ENCODE results near the gene MTFMT.
"Not testable (repeated sequence)": the region's sequence is repeated elsewhere in the genome, so short reads cannot be mapped to it uniquely, and the experiment has no call there.

Gene MTFMT

DNA sequence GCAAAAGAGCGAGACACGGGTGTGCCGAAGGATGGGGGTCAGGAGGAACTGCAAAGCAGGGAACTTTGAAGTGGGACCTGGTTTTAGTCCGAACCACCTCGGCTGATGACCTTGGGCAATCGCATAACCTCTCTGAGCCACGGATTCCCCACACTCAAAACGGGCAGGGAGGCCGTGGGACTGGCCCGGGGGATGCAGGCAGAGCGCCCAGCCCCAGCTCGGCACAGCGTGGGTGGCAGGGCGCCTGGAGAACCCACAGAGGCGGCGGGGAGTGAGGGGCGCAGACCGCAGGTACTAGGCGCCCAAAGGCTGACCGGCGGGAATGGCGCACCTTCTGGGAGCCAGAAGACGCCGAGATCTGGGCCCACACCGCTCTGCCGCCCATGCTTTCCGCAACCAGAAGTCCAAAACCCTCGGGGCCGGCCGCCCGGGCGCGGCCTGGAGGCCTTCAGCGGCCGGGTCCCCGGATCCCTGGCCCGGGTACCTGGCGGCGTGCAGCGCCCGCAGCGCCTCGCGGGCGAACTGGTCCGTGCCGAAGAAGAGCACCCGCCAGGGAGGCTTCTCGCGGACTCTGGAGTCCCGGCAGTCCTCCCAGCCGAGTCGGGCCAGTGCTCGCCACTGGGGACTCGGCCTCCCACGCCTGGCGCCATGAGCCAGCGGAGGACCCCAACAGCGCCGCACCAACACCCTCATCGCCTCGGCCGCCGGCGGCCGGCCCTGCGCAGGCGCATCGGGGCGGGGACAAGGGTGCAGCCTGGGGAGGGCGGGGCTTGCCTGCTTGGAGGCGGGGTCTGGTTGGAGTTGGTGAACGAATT is at the start of gene MTFMT:
MTFMT (minus strand) TSS at position 719 of the 815 bp plus-strand sequence; CDS start at position 693, 26 bp downstream.
- peak; percentile 93 for DNase-seq

DNA sequence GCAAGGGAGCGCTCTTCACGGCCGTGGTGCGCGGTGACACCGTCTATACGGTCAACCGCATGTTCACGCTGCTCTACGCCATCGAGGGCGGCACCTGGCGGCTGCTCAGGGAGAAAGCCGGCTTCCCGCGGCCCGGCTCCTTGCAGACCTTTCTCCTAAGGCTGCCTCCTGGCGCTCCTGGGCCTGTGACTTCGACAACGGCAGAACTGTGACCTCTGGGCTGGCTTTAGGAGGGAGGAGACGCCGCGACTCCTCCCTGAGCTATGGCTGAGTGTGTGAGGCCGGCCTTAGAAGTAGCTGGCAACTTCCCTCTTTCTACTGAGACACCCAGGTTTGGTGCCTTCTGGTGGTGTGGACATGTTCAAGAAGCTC is 48.5 kb upstream of the MTFMT start:
- peak; percentile 42 for DNase-seq

DNA sequence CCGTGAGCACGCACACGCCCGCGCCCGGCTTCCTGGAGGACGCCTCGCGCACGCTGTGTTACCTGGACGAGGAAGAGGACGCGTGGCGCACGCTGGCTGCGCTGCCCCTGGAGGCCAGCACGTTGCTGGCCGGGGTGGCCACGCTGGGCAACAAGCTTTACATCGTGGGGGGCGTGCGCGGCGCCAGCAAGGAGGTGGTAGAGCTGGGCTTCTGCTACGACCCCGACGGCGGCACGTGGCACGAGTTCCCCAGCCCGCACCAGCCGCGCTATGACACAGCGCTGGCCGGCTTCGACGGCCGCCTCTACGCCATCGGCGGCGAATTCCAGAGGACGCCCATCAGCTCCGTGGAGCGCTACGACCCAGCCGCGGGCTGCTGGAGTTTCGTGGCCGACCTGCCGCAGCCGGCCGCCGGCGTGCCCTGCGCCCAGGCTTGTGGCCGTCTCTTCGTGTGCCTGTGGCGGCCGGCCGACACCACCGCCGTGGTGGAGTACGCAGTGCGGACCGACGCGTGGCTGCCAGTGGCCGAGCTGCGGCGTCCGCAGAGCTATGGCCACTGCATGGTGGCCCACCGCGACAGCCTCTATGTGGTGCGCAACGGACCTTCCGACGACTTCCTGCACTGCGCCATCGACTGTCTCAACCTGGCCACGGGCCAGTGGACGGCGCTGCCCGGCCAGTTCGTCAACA is 48.0 kb upstream of the MTFMT start:
- DNase-seq, result no peak

DNA sequence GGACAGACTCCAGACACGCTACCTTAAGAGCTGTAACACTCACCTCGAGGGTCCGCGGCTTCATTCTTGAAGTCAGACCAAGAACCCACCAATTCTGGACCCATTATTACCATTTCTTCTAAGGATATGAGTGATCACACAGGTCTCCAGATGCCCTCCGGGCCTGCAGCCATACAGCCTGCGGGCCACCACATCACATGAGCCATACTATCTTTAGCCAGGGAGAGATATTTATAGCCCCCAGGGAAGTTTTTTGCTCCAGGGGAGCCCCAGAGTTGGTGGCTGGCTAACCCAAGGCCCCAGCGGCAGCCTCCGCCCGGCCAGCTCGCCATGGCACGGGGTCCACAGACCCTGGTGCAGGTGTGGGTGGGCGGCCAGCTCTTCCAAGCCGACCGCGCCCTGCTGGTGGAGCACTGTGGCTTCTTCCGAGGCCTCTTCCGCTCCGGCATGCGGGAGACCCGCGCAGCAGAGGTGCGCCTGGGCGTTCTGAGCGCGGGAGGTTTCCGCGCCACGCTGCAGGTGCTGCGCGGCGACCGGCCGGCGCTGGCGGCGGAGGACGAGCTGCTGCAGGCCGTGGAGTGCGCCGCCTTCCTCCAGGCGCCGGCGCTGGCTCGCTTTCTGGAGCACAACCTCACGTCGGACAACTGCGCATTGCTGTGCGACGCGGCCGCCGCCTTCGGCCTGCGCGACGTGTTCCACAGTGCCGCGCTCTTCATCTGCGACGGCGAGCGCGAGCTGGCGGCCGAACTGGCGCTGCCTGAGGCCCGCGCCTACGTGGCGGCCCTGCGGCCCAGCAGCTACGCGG is 47.2 kb upstream of the MTFMT start, which contains the start of gene KBTBD13:
KBTBD13 (plus strand) TSS at position 261 of the 805 bp plus-strand sequence; CDS start at position 331, 70 bp downstream.
- DNase-seq, result no peak

DNA sequence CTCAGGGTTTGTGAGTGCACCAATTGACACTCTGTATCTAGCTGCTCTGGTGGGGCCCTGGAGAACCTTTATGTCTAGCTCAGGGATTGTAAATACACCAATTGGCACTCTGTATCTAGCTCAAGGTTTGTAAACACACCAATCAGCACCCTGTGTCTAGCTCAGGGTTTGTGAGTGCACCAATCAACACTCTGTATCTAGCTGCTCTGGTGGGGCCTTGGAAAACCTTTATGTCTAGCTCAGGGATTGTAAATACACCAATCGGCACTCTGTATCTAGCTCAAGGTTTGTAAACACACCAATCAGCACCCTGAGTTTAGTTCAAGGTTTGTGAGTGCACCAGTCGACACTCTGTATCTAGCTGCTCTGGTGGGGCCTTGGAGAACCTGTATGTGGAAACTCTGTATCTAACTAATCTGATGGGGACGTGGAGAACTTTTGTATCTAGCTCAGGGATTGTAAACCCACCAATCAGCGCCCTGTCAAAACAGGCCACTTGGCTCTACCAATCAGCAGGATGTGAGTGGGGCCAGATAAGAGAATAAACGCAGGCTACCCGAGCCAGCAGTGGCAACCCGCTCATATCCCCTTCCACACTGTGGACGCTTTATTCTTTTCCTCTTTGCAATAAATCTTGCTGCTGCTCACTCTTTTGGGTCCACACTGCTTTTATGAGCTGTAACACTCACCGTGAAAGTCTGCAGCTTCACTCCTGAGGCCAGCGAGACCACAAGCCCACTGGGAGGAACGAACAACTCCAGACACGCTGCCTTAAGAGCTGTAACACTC is 46.4 kb upstream of the MTFMT start:
- not testable (repeated sequence) for DNase-seq

DNA sequence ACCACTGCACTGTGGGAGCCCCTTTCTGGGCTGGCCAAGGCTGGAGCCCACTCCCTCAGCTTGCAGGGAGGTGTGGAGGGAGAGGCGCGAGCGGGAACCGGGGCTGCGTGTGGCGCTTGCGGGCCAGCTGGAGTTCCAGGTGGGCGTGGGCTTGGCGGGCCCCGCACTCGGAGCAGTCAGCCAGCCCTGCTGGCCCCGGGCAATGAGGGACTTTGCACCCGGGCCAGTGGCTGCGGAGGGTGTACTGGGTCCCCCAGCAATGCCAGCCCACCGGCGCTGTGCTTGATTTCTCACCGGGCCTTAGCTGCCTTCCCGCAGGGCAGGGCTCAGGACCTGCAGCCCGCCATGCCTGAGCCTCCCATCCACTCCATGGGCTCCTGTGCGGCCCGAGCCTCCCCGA is 45.5 kb upstream of the MTFMT start:
- not testable (repeated sequence) for DNase-seq

DNA sequence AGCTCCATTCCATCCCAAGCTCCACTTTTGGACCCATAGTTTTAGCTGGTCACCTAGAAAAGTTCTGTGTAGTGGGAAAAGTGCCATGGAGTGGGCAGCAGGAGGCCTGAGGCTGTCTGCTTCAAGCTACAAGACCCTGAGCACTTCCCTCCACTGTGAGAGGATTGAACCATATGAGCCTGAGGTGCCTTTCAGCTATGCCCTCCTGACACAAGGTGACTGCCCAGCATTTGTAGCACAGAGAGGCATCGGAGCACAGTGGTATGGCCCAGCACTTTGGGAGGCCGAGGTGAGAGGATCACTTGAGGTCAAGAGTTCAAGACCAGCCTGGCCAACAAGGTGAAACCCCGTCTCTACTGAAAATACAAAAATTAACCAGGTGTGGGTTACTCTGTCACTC is 43.2 kb upstream of the MTFMT start:
- no peak for DNase-seq

DNA sequence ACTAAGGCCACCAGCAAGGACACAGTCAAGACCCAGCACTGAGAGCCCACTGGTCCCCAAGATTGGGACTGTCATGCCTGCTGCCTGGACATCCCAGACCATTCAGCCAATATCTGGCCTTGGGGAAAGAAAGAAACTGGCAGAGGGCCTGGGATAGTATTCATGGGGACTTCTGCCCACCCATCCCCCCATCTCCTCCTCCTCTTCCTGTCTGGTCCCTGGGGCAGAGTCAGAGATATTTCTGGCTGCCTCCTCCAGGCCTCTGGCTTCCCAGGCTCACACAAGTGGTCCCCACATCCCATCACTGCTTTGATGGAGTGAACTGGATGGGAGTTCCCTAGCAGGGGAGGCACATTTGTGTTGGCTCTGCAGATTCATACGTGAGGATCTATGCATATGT is 42.6 kb upstream of the MTFMT start:
- DNase-seq, result no peak

DNA sequence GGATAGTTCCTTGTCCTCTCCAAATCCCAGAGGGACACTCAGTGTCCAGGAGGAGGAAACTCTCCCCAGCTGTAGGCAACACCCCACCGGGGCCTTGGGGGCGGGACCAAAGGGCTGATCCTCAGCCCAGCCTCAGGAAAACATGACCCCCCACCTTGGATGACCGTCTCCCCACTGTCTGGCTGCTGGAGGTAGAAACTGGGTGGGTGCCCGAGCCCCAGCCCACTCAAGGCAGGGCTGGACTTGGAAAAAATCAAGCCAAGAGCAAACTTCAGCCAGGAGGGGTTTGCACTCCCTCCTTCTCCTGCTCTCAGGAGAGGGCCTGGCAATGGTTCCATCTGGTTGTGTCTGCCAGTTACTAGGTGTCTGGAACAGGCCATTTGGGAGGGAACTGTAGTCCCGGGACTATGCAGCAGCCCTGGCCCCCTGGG is 42.0 kb upstream of the MTFMT start:
- no peak for DNase-seq

DNA sequence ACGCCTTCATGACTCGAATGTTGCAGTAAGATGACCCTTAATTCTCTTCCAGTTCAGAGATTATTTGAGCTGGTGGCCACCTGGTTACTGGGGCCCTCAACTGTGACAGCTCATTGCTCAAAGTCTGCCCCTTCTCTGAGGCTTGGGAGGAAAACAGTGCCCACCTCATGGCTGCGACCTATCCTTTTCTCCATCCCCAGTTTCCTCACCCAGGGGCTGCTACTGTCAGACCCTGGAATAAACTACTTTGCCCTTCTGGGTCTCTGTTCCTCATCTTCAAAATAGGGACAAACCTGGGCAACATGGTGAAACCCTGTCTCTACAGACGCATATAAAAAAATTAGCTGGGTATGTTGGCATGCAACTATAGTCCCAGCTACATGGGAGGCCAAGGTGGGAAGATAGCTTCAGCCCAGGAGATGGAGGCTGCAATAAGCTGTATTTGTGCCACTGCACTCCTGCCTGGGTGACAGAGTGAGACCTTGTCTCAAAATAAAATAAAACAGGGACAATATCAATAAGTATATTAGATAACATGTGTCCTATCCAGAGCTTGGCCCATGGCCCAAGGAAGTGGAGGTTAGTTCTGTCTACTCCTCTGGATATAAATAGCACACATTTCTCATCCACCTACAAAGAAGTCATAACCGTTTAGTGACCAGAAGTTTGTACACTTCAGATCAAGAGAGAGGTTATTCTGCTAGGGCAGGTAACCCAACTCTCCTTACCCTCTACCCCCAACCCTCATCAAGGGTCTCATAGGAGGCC is 40.5 kb upstream of the MTFMT start:
- no peak for DNase-seq

DNA sequence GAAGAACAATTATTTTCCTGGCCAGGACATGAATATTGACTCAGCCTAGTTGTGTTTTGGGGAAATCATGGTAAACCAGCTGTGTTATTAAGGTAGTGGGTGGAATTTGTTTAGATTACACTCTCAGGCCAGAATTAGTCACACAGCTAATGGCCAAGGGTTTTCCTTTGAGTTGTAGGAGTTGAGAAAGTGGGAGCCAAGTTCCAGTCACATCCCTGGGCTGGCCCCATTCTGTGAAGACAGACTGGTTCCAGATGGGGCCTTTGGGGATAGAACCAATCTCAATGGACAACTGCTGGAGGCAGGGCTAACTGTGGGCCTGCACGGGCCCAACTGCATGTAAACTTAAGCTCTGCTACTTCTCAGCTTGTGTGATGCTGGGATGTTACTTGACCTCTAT is 39.7 kb upstream of the MTFMT start:
- DNase-seq, result no peak

DNA sequence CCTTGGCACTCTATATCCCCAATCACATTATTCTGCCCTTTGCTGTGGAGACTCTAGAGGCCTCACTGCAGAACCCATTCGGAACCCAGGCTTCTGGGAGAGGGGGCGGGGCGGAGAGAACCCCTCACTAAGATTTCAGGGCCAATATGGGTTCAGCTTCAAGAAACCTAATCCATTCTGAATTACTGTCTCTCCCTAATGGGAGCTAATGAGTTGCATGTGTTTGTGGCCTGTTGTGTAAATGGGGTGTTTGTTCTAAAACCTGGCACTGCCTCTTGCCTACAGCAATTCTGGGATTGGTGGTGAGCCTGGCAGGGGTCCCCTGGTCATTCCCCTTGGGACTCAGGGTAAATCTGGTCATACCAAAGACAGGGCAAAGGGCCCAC is 39.0 kb upstream of the MTFMT start:
- no peak for DNase-seq

DNA sequence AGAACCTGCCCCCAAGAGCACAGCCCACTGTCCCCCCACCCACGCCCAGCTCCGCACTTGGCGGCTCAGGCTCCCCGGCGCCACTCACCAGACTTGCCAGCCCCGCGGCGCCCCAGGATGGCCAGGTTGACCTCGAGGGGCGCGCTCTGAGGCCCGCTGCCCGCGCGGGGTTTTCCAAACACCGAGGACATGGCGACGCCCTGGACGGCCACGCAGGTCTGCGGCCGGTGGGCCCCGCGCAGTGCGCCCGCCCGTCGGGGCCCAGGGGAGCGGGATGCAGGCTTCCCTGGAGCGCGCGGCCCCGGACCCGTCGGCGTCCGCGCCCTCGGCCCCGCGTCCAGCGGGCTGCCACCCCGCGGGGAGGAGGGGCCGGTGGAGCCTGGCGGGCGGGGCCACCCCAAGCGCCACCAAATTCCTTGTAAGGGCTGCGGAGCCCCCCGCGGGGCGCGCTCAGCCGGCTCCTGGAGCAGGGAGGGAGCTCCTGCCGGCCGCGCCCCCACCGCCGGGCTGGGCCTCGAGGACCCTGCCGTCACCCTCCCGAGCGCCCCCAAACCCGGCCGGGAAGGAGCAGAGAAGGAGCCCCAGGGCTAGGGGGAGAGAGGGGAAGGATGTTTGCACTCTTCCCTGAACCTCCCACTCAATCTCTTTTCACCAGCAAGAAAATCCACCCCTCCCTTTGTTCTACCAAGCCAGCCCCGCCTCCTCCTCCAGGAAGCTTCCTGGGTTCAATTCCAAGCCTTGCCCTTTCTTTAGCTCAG is 38.4 kb upstream of the MTFMT start, which contains the start of gene RASL12:
RASL12 (minus strand) TSS at position 347 of the 758 bp plus-strand sequence; CDS start at position 191, 156 bp downstream.
- no peak for DNase-seq

DNA sequence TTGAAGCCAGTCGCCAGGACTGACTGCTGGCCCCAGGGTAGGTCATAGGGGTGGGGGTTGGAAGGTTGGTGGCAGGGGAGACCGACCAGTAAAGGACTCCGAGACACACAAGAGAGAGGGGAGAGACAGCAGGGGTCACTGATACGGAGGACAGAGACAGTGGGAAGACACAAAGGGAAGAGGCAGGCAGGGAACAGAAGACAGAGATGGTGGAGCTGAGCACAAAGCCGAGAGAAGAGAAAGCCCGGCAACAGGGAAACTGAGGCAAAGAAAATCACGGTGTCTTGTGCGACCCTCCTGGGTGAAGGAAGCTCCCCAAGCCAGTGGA is 37.8 kb upstream of the MTFMT start:
- no peak for DNase-seq

DNA sequence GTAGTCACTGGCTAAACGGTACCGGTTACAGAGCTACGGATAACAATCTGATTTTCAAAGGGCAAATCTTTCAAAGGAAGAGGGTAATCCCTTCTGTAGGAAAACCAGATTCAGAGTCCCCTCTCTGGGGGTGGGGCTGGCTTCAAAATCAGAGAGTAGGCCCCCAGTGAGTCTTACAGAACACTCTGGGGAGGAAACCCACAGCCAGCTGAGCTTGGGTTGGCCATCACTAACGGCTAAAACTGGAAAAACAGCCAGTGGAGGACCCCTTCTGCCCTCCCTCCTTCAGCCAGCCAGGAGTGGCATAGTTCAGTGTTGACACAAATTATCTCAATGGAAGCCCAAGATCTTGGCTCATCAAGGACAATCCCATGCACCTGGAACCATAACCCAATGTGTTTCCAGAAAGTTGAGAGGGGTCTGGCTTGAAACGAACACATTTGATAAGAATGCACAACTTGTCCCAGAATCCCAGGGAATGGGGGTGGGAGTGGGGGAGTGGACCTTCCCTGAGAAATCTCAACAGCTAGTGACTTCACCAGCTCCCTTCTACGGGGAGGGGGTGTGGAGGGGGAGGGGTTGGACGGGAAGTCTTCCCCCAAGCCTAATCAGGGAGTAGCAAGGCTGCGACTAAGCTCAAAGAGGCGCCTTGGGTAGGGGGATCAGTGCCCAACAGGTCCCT is 37.3 kb upstream of the MTFMT start:
- DNase-seq, result no peak

DNA sequence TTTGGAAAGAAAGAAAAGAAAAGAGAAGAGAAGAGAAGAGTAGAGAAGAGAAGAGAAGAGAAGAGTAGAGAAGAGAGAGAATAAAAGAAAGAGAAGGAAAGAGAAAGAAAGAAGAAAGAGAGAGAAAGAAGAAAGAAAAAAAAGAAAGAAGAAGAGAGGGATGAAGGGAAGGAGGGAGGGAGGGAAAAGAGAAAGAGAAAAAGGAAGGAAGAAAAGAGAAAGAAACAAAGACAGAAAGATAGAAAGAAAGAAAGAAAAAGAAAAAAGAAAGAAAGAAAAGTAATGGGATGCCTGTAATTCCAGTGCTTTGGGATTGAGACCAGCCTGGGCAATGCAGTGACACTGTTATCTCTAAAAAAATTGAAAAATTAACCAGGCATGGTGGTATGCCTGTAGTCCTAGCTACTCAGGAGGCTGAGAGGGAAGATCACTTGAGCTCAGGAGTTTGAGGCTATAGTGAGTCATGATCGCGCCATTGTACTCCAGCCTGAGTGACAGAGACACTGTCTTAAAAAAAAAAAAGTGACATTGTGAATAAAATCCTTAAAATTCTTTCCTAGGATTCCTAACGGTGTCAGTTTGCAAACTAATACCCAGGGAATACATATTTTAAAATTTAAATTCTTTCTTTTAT is 36.7 kb upstream of the MTFMT start:
- DNase-seq, result no peak

DNA sequence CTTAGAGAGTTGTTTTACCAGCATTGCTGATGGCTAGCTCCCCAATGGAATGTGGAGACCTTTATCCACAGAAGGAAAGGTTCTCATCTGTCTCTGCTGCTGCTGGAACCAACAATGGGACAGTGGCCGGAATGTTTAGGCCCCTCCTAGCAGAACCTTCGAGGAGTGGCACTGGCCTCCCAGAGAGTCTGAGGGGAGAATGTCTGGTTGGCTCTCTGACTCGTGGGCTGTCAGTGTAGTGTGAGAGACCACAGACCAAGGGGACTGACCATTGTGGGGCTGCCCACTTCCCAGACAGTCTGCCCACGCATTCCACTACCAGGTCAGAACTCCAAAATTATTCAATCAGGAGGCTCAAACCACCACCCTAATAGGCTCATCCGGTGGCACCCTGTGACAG is 33.3 kb upstream of the MTFMT start:
- DNase-seq, result no peak

DNA sequence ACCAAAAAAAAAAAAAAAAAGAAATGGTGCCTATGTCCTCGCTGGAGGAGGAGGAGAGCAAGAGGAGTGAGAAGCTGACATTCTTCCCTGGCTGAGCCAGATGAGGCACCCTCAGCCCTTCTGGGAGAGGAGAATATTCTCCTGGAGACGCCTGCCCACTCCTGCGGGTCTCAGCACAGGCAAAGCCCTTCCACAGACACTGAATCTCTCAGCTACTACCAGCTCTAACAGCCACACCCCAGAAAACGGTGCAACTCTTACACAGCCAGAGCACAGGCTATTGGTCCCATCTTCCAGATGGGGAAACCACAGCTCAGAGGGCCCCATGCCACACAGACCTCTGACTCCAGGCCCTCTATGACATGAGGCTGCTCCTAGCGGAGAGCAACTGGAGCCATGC is 32.6 kb upstream of the MTFMT start:
- DNase-seq, result no peak

DNA sequence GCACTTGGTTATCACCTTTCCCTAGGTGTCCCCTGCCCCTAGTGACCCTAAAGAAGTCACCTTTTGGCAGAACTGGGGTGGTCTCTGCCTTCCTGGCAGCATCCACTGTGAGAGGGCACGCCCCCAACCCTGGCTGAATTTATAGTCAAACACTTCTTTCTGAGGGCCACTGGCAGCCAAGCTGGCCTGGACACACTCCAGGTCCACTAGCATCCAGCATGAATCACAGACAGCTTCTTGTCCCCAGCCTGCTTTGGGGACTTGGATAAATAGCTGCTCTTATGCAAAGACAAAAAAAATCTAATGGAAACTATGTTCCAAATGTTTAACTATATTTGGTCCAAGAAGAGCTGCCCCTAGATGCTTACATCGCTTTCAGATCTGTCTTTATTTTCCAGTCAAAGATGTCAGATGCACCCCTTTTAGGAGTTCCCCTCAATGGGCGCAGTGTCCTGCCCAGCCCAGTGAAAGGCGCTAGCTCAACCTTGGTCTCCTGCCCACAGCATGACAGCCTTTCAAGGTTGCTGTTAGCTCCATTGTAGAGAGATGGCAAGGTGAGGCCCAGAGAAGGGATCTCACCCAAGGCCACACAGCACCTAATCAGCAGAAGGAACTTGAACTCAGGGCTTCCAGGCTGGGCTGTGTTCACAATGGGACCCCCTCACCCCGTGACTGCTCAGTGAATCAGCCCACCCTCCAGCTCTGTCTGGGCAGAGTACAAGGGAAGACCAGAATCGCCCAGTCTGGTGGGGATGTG is 31.4 kb upstream of the MTFMT start:
- DNase-seq, result no peak

All from CD4-positive, alpha-beta T cell treated with Interleukin-21 for 1 hour (primary cell).